Central memory CD4-positive, alpha-beta T cell (primary cell): ENCODE results near the gene BRD1.
"Not testable (repeated sequence)": the region's sequence is repeated elsewhere in the genome, so short reads cannot be mapped to it uniquely, and the experiment has no call there.

Experiments
- DNase-seq: peaks from one replicate; pipeline ENCODE4 v3.0.0; 2022

The BRD1 gene

DNA sequence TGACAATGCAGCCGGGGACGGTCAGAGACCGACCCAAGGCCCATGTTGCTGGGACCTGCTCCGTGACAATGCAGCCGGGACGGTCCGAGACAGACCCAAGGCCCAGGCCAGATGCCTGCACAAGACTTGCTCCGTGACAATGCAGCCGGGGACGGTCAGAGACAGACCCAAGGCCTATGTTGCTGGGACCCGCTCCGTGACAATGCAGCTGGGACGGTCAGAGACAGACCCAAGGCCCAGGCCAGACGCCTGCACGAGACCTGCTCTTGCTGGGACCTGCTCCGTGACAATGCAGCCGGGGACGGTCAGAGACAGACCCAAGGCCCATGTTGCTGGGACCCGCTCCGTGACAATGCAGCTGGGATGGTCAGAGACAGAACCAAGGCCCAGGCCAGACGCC is 45.8 kb downstream of the BRD1 start:
- not testable (repeated sequence) for DNase-seq

- DNase-seq, result no peak
Observed at GRCh38 chr22:49781289-49781782, 46.3 kb downstream of the BRD1 start.

GRCh38 chr22:49780698-49781288 is 46.9 kb downstream of the BRD1 start:
- no peak for DNase-seq

GRCh38 chr22:49779853-49780697 is 47.6 kb downstream of the BRD1 start:
- no peak for DNase-seq

DNA sequence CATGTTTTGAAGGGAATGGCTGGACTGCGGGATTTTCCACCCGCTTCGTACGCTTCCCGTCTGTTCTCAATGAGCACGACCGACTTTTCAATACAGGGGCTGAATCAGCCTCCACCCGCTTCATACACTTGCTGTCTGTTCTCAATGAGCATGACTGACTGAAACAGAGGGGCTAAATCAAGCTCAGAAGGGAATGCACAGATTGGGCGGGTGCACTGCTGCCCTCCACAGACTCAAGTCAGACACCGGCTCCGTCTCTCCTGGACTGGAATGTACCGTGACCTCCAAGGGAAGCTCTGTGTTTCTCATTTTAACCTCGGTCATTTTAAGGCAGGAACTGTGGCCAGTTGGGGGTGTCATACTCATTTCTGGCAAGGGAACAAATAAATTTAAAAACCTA is 48.5 kb downstream of the BRD1 start:
- no peak for DNase-seq

DNA sequence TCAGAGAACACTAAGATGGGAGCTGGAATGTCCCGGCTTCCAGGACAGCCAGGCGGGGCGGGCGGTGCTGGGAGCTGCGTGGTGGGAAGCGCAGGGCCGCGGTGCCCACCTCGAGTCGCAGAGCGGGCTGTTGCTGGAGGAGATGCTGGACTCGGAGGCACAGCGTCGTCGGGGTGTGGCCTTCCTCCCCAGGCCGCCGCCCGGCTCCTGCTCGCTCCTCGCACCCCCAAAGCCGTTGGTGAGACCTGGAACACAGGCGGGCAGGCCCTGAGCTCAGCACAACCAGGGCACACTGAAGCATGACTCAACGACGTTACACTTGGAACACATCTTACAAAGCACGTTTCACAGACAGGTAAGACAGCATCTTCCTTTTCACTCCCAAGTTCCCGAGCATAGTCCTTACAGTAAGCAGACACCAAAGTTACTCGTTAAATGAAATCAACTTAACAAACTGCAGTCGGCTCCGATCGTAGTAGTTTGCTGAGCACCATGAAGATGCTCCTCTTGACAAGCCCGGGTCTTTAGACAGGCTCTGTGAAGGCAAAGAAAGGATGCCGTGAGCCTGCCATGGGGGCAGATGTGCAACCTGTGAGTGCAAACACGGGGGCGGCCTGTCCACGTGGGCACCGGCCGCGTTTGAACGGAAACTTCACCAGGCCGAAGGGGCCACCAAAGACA is 50.0 kb downstream of the BRD1 start:
- no peak for DNase-seq

GRCh38 chr22:49776891-49777290 is 50.8 kb downstream of the BRD1 start:
- no peak for DNase-seq

DNA sequence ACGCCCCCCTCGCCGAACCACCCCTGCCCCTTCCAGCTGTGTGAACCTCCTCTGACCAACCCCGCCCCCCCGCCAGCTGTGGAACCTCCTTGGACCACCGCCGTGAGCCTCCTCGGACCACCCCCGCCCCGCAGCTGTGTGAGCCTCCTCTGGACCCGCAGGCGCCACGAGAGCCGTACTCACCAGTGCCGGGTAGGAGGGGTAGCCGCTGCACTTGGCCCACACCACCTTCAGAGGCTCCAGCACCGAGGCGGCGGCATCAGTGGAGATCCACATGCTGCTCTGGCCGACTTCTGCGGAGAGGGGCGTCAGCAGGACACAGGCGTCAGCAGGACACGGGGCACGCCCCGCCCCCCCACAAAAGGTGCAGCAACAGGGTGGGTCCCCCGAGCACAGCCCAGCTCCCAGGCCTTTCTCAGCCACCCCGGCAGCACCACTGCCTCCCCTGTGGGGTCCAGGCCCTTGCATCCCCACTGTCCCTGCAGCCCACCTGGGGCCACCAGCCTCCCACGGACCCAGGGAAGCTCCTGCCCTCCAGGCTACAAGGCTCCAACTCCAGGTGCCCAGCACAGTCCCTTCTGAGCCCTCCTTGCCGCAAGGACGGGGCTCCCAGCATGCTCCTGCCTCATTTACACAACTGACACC is 51.7 kb downstream of the BRD1 start:
- no peak for DNase-seq

- DNase-seq, result no peak
Observed at GRCh38 chr22:49775191-49775866, 52.3 kb downstream of the BRD1 start.

DNA sequence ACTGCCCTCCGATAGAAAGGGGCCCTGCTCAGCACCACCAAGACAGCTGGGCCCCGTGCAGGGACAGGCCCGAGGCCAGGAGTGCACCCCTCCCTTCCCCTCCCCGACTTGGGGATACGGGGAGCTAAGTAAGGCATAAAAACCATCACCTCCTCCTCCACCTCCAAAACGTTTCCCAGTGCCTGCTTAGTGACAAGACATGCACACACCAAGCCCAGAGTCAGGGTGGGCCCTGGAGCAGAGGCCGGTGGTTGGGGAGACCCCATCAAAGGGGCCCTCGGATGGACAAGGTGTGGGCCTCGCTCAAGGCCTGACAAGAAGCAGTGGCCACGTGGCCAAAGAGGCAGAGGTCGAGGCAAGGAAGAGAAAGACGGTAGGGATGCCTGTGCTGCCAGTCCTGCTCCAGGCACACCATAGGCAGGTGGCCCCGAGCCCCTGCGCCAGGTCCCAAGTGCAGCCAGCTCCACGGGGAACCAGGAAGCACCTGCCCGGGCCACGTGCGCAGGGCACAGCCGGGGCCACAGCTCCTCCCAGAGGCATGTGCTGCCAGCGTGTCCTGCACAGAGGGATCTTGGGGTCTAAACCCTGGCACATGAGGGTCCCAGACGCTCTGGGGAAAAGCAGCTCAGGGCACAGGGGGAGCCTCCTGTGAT is 53.0 kb downstream of the BRD1 start:
- DNase-seq, result no peak

DNA sequence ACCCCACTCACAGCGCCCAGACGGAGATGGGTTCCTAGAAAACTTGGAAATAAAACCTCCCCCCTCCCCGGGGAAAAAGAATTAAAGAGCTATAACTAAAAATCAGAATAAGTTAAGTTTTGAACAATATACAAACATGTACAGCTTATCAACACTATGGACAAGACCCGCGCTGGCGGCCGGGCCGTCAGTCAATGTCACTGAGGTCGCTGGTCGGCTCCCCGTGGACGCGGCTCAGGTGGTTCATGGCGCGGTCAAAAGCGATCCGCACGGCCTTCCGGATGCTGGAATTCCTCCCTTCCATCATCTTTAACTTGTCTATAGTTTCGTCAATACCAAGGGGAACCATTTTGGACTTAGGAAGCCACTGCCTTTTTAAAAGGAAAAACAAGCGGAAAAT is 53.6 kb downstream of the BRD1 start:
- no peak for DNase-seq

GRCh38 chr22:49773531-49773930 is 54.1 kb downstream of the BRD1 start:
- DNase-seq, result no peak

DNA sequence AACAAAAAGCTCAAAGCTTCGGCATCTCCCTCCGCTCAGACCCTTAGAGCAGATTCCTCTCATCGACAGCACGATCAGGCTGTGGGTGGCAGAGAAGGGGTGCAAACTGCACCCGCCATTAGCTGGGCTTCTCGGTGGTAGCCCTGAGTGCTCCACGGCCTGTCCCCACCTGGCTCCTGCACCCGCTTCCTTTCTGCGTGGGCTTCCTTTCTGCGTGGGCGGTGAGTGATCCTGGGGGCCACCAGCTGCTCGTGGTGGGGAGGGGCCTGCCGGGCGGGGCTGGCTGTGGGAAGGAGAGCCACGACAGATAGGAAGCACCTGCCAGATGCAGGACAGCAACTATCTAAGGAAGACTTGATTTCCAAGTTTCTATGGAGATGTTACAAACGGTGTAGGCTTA is 55.0 kb downstream of the BRD1 start:
- DNase-seq, result no peak

DNA sequence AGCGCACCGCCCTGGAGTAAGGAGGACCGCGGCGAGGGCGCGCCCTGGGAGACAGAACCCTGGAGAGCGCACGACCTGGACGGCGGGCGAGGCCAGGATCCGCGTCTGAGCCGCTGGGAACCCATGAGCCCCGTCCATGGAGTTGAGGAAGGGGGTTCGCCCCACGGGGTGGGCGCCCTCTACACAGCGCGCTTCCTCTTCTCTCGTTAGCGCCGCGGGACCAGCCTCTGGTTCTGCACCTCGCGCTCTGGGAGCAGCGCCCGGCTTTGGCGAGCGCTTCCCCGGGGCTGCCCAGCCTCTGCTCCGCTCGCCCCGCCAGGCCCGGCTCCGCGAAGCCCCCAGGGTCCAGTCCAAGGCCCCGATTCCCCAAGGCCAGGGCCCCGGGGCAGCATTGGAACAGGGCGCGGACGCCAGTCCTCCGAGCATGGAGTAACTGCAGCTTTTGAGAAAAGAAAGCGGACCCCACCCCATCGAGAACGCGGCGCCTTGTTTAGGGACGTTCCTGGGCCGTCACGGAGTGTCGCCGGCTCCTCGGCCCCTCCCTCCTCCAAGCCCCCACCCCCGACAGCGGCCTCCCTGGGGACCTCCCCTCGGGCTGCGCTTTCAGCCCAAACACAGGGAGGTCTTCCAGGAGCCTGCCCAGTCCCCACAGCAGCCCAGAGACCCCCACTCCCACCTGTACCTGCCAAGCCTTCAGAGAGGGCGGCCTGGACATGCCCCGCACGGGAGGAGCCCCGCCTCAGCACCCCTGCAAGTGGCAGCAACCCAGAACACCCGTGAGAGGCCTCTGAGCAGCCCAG is 56.2 kb downstream of the BRD1 start:
- DNase-seq, result no peak

- DNase-seq, result no peak
Observed at GRCh38 chr22:49770547-49771265, 57.0 kb downstream of the BRD1 start.

- no peak for DNase-seq
Observed at GRCh38 chr22:49769691-49770546, 57.8 kb downstream of the BRD1 start.

GRCh38 chr22:49768951-49769690 is 58.6 kb downstream of the BRD1 start:
- DNase-seq, result no peak

- DNase-seq, result no peak
Observed at GRCh38 chr22:49768077-49768910, 59.4 kb downstream of the BRD1 start.
